SKM-1 treated with dmso at 0.1 percent for 144 hours (cell line): ENCODE measurements around the gene ST6GALNAC1.

Source experiments
- DNase-seq: peaks from one replicate; lab custom pipeline; 2025; ENCODE audit not compliant: unreplicated experiment; lab: John Stamatoyannopoulos, UW

Gene ST6GALNAC1

DNA sequence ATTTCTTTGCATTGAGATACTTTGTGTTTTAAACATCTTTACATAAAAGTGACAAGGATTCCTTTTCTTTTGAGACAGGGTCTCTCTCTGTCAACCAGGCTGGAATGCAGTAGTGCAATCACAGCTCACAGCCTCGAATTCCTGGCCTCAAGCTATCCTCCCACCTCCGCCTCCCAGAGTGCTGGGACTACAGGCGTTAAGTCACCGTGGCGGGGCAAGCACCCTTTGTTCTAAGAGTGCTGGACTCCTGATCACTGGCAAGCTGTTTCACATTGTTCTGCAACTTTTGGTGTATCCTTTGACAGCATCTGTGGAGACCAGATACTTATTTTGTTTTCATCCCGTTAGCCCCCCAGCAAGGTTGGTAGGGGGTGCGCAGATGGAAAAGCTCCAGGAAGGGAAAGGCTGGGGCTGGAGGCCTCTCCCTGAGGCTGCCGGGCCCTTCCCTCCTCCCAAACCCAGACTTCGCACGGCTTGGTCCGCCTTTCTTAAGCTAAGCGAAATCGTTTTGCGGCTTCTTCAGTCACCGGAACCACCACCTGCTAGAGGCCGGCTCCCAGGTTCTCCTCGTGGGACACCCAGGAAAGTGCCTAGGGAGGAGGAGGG is 59.0 kb downstream of the ST6GALNAC1 start:
- no peak for DNase-seq

DNA sequence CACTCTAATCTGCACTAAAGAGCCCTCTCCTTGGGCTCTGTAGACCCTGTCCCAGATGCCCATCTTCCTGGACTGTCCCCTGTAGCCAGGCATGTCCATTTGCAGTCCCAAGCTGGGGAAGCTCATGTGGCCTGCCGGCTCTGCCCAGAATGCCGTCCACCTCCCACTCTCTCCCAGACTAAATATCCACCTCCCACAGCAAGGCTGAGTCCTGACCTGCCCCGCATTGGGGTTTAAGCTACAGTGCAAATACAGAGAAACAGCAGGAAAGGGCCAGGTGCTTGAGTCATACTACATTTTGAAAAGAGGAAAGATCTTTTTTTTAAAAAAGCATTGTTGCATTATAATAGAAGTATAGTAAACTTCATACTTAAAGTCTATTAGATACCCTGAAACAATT is 60.9 kb downstream of the ST6GALNAC1 start:
- DNase-seq: no peak

DNA sequence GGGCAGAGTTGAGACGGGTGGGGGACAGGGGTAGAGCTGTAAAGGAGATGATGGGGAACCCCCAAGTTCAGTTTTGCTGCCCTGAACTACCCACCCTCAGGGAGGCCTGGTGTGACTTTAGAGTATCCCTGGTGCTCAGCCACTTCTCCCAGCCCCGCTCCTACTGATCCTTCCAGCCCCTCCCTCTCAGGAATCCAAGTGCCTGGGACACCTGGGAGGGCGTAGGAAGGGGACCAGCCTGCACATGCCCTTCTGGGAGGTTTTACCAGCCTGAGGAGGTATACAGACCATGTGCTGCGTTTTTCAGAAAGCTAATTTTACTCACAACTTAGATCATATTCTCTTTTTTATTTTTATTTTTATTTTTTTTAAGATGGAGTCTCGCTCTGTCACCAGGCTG is 62.0 kb downstream of the ST6GALNAC1 start:
- DNase-seq: no peak

DNA sequence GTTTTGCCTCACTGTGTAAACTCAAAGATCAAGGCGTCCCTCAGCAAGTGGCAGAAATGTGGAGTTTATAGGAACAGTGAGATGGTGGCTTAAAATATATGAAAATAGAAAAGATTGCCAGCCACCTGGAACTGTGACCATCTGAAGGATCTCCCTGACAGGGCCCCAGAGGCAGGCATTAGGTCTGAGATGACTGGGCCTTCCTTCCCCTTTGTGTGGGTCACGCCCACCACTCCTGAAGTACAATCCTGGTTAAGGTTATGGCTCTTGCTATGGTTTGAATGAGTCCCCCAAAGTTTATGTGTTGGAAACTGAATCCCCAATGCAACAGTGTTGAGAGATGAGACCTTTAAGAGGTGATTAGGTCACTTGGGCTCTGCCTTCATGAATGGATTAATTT is 64.3 kb downstream of the ST6GALNAC1 start:
- DNase-seq: no peak

DNA sequence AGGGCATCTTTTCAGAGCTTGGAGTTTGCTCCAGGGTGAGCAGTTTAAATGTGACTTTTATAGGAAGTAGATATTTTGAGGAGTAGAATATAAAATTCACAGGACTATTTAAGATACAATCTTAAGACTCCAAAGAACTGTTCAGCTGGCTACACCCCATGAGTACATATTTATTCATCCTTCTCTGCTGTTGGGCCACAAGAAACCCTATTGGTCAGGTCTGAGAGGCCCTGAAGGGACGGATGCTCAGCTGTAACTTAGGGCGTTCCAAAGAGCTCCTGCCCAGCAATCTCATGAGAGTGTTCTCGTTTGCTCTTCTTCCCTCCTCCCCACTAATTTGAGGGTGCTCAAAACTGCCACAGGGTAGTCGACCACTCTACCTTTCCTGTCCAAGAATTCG is 65.2 kb downstream of the ST6GALNAC1 start:
- no peak for DNase-seq

DNA sequence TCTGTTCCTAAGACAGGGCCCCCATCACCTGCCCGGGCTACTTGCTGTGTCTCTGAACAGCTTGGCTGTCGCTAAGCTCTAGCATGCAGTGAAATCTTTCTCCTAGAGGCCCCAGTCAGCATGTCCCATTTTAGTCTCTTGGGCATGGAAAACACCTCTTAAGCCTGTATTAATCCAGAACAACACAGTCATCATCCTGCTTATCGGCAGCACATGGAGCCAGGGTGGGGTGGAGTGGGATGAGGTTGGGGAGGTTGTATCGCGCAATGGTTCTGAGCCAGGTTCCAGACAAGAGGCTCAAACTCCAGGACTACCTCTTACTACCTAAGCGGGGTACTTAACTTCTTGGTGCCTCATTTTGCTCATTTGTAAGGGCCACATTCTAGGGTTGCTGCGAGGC is 65.7 kb downstream of the ST6GALNAC1 start:
- DNase-seq: no peak

DNA sequence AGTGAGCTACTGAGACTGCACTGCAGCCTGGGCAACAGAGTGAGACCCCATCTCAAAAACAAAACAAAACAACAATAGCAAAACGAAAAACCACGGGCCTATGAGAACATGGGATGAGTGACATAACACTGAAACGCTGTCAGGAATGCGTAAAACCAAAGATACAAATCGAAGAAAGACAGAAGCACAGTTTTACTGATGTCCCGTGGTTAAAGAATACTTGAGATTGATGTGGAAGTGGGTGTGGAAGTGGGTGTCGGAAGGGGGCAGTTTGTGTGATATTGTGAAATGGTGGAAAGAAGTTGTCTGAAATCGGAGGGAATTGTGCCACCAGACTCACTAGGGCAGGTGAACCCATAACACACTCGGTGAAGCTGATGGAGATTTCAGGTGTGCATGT is 67.4 kb downstream of the ST6GALNAC1 start:
- no peak for DNase-seq

DNA sequence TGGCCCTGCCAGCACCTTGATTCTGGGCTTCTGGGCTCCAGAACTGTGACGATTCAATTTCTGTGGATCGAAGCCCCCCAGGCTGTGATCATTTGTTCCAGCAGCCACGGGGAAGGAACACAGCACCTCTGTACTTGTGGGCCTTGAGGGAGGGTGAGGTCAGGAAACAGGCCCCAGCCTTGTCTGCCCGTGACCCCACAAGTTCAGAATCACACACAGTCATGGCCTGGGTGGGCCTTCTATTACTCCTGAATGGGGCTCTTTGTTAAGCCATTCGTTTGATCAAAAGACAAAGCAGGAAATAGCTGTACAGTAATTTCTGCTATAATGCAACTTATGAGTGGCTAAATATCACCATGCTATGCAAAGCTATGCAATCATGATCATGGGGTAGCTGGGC is 68.0 kb downstream of the ST6GALNAC1 start:
- DNase-seq: no peak
